HEK293 (cell line): Measurements from ENCODE around the gene STPG2.

Experiments
- CTCF ChIA-PET: fragments of 350-600 bp; formaldehyde crosslinking; extraction: SDS; loops from one replicate; lab custom pipeline; 2021; ENCODE audit warnings: antibody characterized with exemption; lab: Yijun Ruan, JAX
- POLR2A ChIA-PET: fragments of 300-600 bp; formaldehyde crosslinking; extraction: SDS; loops from one replicate; lab custom pipeline; 2020; ENCODE audit warnings: antibody characterized with exemption, inconsistent platforms; lab: Yijun Ruan, JAX
- H3K27ac ChIP-seq: fragments of 200-500 bp; sonication (Bioruptor generic); 2 replicates; pipeline ENCODE4 v1.5.1; 2014; ENCODE audit warnings: low read depth, low read length, control low read depth, inconsistent platforms; ENCODE audit errors: extremely low read depth
- H3K36me3 ChIP-seq, 2 experiments: fragments of 200-500 bp in 1 of 2; sonication (Bioruptor generic) in 1 of 2; 1 replicate in 1 of 2; 2 replicates in 1 of 2; pipeline ENCODE4 v1.5.1; 2014 to 2017; ENCODE audit warnings: inconsistent platforms in 2 of 2, low read length in 2 of 2; ENCODE audit not compliant: control insufficient read depth in 2 of 2, insufficient read depth in 1 of 2
- H3K4me1 ChIP-seq: fragments of 200-500 bp; sonication (Bioruptor generic); 2 replicates; pipeline ENCODE4 v1.5.1; 2014; ENCODE audit warnings: mild to moderate bottlenecking, low read length, inconsistent platforms; ENCODE audit not compliant: control insufficient read depth, insufficient read depth
- H3K4me3 ChIP-seq: 2 replicates; pipeline ENCODE4 v1.5.1; 2011; ENCODE audit warnings: low read depth, mild to moderate bottlenecking, control low read depth, low read length, moderate library complexity
- H3K9me3 ChIP-seq: fragments of 200-500 bp; sonication (Bioruptor generic); 2 replicates; pipeline ENCODE4 v1.5.1; 2014; ENCODE audit warnings: low read depth, low read length, inconsistent platforms; ENCODE audit not compliant: control insufficient read depth, insufficient read depth
- KLF7 ChIP-seq: fragments of 450-650 bp; formaldehyde crosslinking; IDR thresholded peaks from 2 replicates; pipeline ENCODE4 v1.5.1; 2016; ENCODE audit warnings: missing biosample characterization, missing genetic modification characterization, borderline replicate concordance
- KLF8 ChIP-seq: fragments of 450-650 bp; formaldehyde crosslinking; IDR thresholded peaks from 2 replicates; pipeline ENCODE4 v1.5.1; 2016; ENCODE audit warnings: missing biosample characterization, missing genetic modification characterization
- MEIS1 ChIP-seq: sonication (generic); formaldehyde crosslinking; IDR thresholded peaks from 2 replicates; pipeline ENCODE4 v1.8.1; 2022; ENCODE audit warnings: missing genetic modification reagents, mild to moderate bottlenecking, borderline replicate concordance
- MZF1 ChIP-seq: fragments of 450-650 bp; formaldehyde crosslinking; IDR thresholded peaks from 2 replicates; pipeline ENCODE4 v1.5.1; 2017; ENCODE audit warnings: missing biosample characterization, missing genetic modification characterization, borderline replicate concordance
- SALL2 ChIP-seq: fragments of 450-650 bp; formaldehyde crosslinking; IDR thresholded peaks from 2 replicates; pipeline ENCODE4 v1.5.0; 2017; ENCODE audit warnings: missing biosample characterization, mild to moderate bottlenecking, missing genetic modification characterization, borderline replicate concordance
- ZBTB21 ChIP-seq: fragments of 450-650 bp; formaldehyde crosslinking; IDR thresholded peaks from 2 replicates; pipeline ENCODE4 v1.5.1; 2017; ENCODE audit warnings: missing biosample characterization, missing genetic modification characterization
- ZBTB6 ChIP-seq: fragments of 450-650 bp; formaldehyde crosslinking; IDR thresholded peaks from 2 replicates; pipeline ENCODE4 v1.5.1; 2017; ENCODE audit warnings: missing biosample characterization, missing genetic modification characterization
- ZEB2 ChIP-seq: fragments of 450-650 bp; formaldehyde crosslinking; IDR thresholded peaks from 2 replicates; pipeline ENCODE4 v1.5.1; 2016; ENCODE audit warnings: missing biosample characterization, missing genetic modification characterization
- ZFP37 ChIP-seq: fragments of 450-650 bp; formaldehyde crosslinking; IDR thresholded peaks from 2 replicates; pipeline ENCODE4 v1.5.1; 2016; ENCODE audit warnings: missing biosample characterization, missing genetic modification characterization
- ZFP69B ChIP-seq: fragments of 450-650 bp; formaldehyde crosslinking; IDR thresholded peaks from 2 replicates; pipeline ENCODE4 v1.5.1; 2016; ENCODE audit warnings: missing biosample characterization, missing genetic modification characterization
- ZNF169 ChIP-seq: fragments of 450-650 bp; formaldehyde crosslinking; IDR thresholded peaks from 2 replicates; pipeline ENCODE4 v1.5.1; 2016; ENCODE audit warnings: missing biosample characterization, missing genetic modification characterization
- ZNF202 ChIP-seq: fragments of 450-650 bp; formaldehyde crosslinking; IDR thresholded peaks from 2 replicates; pipeline ENCODE4 v1.5.1; 2016; ENCODE audit warnings: missing biosample characterization, missing genetic modification characterization, borderline replicate concordance
- ZNF324 ChIP-seq: fragments of 450-650 bp; formaldehyde crosslinking; IDR thresholded peaks from 2 replicates; pipeline ENCODE4 v1.5.1; 2016; ENCODE audit warnings: missing biosample characterization, missing genetic modification characterization
- ZNF366 ChIP-seq: fragments of 450-650 bp; formaldehyde crosslinking; conservative IDR thresholded peaks from 2 replicates; pipeline ENCODE4 v1.5.1; 2016; ENCODE audit warnings: missing biosample characterization, missing genetic modification characterization
- ZNF404 ChIP-seq: fragments of 450-650 bp; formaldehyde crosslinking; IDR thresholded peaks from 2 replicates; pipeline ENCODE4 v1.5.1; 2017; ENCODE audit warnings: missing biosample characterization, missing genetic modification characterization
- ZNF513 ChIP-seq: fragments of 450-650 bp; IDR thresholded peaks from 2 replicates; pipeline ENCODE4 v1.5.1; 2018; ENCODE audit warnings: missing biosample characterization, missing genetic modification characterization
- ZNF518A ChIP-seq: fragments of 450-650 bp; formaldehyde crosslinking; conservative IDR thresholded peaks from 2 replicates; pipeline ENCODE4 v1.5.1; 2016; ENCODE audit warnings: low read depth, missing biosample characterization, missing genetic modification characterization
- ZNF529 ChIP-seq: fragments of 450-650 bp; formaldehyde crosslinking; IDR thresholded peaks from 2 replicates; pipeline ENCODE4 v1.5.1; 2017; ENCODE audit warnings: missing genetic modification characterization, missing biosample characterization; ENCODE audit not compliant: insufficient replicate concordance
- ZNF610 ChIP-seq: fragments of 450-650 bp; formaldehyde crosslinking; IDR thresholded peaks from 2 replicates; pipeline ENCODE4 v1.5.1; 2016; ENCODE audit warnings: missing biosample characterization, missing genetic modification characterization, borderline replicate concordance
- ZNF624 ChIP-seq: fragments of 450-650 bp; formaldehyde crosslinking; IDR thresholded peaks from 2 replicates; pipeline ENCODE4 v1.5.1; 2017; ENCODE audit warnings: missing biosample characterization, missing genetic modification characterization
- ZNF707 ChIP-seq: fragments of 450-650 bp; formaldehyde crosslinking; IDR thresholded peaks from 2 replicates; pipeline ENCODE4 v1.5.1; 2016; ENCODE audit warnings: missing biosample characterization, missing genetic modification characterization
- ZNF843 ChIP-seq: fragments of 450-650 bp; formaldehyde crosslinking; IDR thresholded peaks from 2 replicates; pipeline ENCODE4 v1.5.1; 2016; ENCODE audit warnings: missing biosample characterization, missing genetic modification characterization
- ZSCAN23 ChIP-seq: fragments of 450-650 bp; formaldehyde crosslinking; IDR thresholded peaks from 2 replicates; pipeline ENCODE4 v1.5.1; 2016; ENCODE audit warnings: missing biosample characterization, missing genetic modification characterization
- ZSCAN30 ChIP-seq: fragments of 450-650 bp; IDR thresholded peaks from 2 replicates; pipeline ENCODE4 v1.5.1; 2018; ENCODE audit warnings: missing biosample characterization, mild to moderate bottlenecking, missing genetic modification characterization, moderate library complexity
- TF ChIP-seq, protein P1 (sequence below): fragments of 450-650 bp; formaldehyde crosslinking; IDR thresholded peaks from 2 replicates; pipeline ENCODE4 v1.5.1; 2017; ENCODE audit warnings: missing biosample characterization, missing genetic modification characterization
- TF ChIP-seq, protein P2 (sequence below): fragments of 450-650 bp; formaldehyde crosslinking; IDR thresholded peaks from 2 replicates; pipeline ENCODE4 v1.5.1; 2016; ENCODE audit warnings: missing biosample characterization, missing genetic modification characterization

Gene STPG2

DNA sequence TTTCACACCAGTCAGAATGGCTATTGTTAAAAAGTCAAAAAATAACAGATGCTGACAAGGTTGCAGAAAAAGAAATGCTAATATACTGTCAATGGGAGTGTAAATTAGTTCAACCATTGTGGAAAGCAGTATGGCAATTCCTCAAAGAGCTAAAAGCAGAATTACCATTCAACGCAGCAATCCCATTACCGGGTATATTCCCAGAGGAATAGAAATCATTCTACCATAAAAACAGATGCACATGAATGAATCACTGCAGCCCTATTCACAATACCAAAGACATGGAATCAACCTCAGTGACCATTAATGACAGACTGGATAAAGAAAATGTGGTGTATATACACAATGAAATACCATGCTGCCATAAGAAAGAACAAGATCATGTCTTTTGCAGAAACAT, 243.0 kb downstream of the STPG2 start:
- no peak for TF ChIP-seq ZBTB6 (tag by site-specific recombination)
- no peak for TF ChIP-seq ZNF707
- TF ChIP-seq ZNF518A (tag by site-specific recombination), result no peak
- TF ChIP-seq ZNF404 (tag by site-specific recombination), result no peak
- TF ChIP-seq ZNF610 (tag by site-specific recombination), result no peak
- TF ChIP-seq KLF8 (tag by site-specific recombination), result no peak
- no peak for TF ChIP-seq MEIS1
- no peak for TF ChIP-seq SALL2 (tag by site-specific recombination)
- TF ChIP-seq ZNF513 (tag by site-specific recombination), result no peak
- TF ChIP-seq ZSCAN30 (tag by site-specific recombination), result no peak
- TF ChIP-seq ZBTB21 (tag by site-specific recombination), result no peak
- Histone ChIP-seq H3K9me3 (no peaks in the 10 kb centered on the region), H3K36me3 (no peaks in the 10 kb centered on the region), H3K4me1 (no peaks in the 10 kb centered on the region), H3K4me3 (no peak overlapping the region), H3K27ac (no peak overlapping the region)
- CTCF ChIA-PET, result no interaction called here
- POLR2A ChIA-PET, result no interaction called here

- Histone ChIP-seq H3K4me1 (no peaks in the 10 kb centered on the region), H3K27ac (no peak overlapping the region), H3K36me3 (no peaks in the 10 kb centered on the region), H3K9me3 (no peaks in the 10 kb centered on the region), H3K4me3 (no peak overlapping the region)
- CTCF ChIA-PET, result no interaction called here
- no peak for TF ChIP-seq KLF7 (tag by site-specific recombination)
- no peak for TF ChIP-seq ZNF169 (tag by site-specific recombination)
- no peak for TF ChIP-seq ZSCAN23 (tag by site-specific recombination)
- TF ChIP-seq ZNF843 (tag by site-specific recombination), result no peak
- no peak for TF ChIP-seq ZNF529
- TF ChIP-seq ZFP69B (tag by site-specific recombination), result no peak
- TF ChIP-seq ZFP37 (tag by site-specific recombination), result no peak
- TF ChIP-seq, protein P1, sequence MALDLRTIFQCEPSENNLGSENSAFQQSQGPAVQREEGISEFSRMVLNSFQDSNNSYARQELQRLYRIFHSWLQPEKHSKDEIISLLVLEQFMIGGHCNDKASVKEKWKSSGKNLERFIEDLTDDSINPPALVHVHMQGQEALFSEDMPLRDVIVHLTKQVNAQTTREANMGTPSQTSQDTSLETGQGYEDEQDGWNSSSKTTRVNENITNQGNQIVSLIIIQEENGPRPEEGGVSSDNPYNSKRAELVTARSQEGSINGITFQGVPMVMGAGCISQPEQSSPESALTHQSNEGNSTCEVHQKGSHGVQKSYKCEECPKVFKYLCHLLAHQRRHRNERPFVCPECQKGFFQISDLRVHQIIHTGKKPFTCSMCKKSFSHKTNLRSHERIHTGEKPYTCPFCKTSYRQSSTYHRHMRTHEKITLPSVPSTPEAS (tag by site-specific recombination), result no peak
- no peak for TF ChIP-seq ZEB2 (tag by site-specific recombination)
- TF ChIP-seq, protein P2, sequence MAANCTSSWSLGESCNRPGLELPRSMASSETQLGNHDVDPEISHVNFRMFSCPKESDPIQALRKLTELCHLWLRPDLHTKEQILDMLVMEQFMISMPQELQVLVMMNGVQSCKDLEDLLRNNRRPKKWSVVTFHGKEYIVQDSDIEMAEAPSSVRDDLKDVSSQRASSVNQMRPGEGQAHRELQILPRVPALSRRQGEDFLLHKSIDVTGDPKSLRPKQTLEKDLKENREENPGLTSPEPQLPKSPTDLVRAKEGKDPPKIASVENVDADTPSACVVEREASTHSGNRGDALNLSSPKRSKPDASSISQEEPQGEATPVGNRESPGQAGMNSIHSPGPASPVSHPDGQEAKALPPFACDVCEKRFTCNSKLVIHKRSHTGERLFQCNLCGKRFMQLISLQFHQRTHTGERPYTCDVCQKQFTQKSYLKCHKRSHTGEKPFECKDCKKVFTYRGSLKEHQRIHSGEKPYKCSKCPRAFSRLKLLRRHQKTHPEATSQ, result no peak
- no peak for TF ChIP-seq KLF8 (tag by site-specific recombination)
- TF ChIP-seq ZNF202, result no peak
- no peak for TF ChIP-seq MZF1
- no peak for TF ChIP-seq ZNF366 (tag by site-specific recombination)
- TF ChIP-seq ZNF324, result no peak
- no peak for TF ChIP-seq ZNF624
- POLR2A ChIA-PET, result no interaction called here
Observed at GRCh38 chr4:97892592-97893266, 250.5 kb downstream of the STPG2 start.
